Stimulated activated memory B cell treated with anti-CD40 and anti-IgM and Interleukin-4, amounts not matched to agents 10 μg/mL and 1 μg/mL and 100 μg/mL, for 72 hours (primary cell): ENCODE results near the gene DCC.
A peak's percentile ranks its signal among the peaks of the same experiment; 100 is the strongest.

Experiments
- ATAC-seq: fragments of 150-1000 bp; cut with Tn5 transposase; 2 replicates; pipeline ENCODE4 v1.10.0; 2021
- H3K27ac Mint-ChIP-seq: one replicate; pipeline ENCODE4 v1.8.0; 2022; ENCODE audit warnings: mild to moderate bottlenecking, mixed read lengths
- H3K27me3 Mint-ChIP-seq: one replicate; pipeline ENCODE4 v1.8.0; 2022; ENCODE audit warnings: mixed read lengths
- H3K36me3 Mint-ChIP-seq: one replicate; pipeline ENCODE4 v1.8.0; 2022; ENCODE audit warnings: mixed read lengths
- H3K4me1 Mint-ChIP-seq: one replicate; pipeline ENCODE4 v1.8.0; 2022; ENCODE audit warnings: mixed read lengths
- H3K4me3 Mint-ChIP-seq: one replicate; pipeline ENCODE4 v1.8.0; 2022; ENCODE audit warnings: mild to moderate bottlenecking, moderate library complexity, mixed read lengths
- H3K9me3 Mint-ChIP-seq: one replicate; pipeline ENCODE4 v1.8.0; 2022; ENCODE audit warnings: mixed read lengths

Gene DCC

DNA sequence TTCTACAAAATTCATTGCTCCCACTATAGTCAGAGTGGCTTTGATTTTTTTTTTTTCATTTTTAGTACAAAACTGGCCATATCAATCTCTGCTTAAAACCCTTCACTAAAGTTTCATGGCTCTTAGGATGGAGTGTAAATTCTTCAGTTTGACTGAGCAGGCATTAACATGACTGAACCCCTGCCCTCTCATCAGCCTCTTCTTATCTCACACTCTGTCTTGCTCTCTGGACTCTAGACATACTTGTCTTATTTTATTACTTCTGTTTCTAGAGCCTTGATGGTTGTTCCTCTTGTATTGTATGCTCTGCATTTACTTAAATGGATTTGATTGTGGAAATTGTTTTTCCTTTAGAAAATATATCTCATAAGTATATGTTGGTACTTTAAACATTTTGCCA, 272.4 kb downstream of the DCC start:
- H3K9me3 Mint-ChIP-seq: no peaks in the 10 kb centered on the region
- H3K27me3 Mint-ChIP-seq: no peaks in the 10 kb centered on the region
- no peak for ATAC-seq
- H3K4me3 Mint-ChIP-seq: no peak overlapping the region
- no peaks in the 10 kb centered on the region for H3K36me3 Mint-ChIP-seq
- no peak overlapping the region for H3K27ac Mint-ChIP-seq
- no peaks in the 10 kb centered on the region for H3K4me1 Mint-ChIP-seq

DNA sequence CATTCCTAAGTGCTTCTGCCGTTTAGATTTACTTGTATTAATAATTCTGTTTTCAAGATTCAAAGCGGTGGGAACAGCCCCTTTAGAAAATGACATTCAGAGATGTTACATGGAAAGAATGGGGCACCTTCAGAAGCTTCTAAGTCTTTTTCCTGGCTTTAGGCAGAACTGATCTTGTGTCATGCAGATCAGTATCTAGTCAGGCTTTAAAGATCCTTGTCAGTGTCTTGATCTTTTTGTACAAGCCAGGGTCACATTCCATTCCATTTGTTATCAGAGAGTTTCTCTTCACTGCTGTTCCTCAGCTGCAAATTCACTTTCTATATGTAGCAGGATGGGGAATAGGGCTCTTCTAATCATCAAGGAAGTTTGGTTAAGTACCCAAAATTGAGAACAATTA, 275.3 kb downstream of the DCC start:
- no peaks in the 10 kb centered on the region for H3K36me3 Mint-ChIP-seq
- no peak for ATAC-seq
- H3K27me3 Mint-ChIP-seq: no peaks in the 10 kb centered on the region
- H3K4me1 Mint-ChIP-seq: no peaks in the 10 kb centered on the region
- no peak overlapping the region for H3K4me3 Mint-ChIP-seq
- no peak overlapping the region for H3K27ac Mint-ChIP-seq
- no peaks in the 10 kb centered on the region for H3K9me3 Mint-ChIP-seq

DNA sequence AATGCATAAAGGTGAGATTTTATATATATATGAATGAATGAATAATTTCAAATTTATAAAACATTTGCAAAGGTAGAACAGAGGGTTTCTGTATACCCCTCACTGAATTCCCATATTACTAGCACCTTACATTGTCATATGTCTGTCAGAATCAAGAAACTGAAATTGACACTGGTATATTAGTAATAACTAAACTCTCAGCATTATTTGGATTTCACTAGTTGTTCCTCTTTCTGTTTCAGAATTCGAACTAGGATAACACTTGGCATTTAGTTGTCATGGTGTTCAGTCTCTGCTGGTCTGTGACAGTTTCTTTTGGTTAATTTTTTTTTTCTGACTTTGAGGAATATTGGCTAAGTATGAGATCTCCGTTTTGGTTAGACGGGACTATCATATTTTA, 275.9 kb downstream of the DCC start:
- H3K27ac Mint-ChIP-seq: no peak overlapping the region
- ATAC-seq: peak; percentile 54
- no peaks in the 10 kb centered on the region for H3K27me3 Mint-ChIP-seq
- no peaks in the 10 kb centered on the region for H3K9me3 Mint-ChIP-seq
- no peaks in the 10 kb centered on the region for H3K4me1 Mint-ChIP-seq
- no peak overlapping the region for H3K4me3 Mint-ChIP-seq
- no peaks in the 10 kb centered on the region for H3K36me3 Mint-ChIP-seq

DNA sequence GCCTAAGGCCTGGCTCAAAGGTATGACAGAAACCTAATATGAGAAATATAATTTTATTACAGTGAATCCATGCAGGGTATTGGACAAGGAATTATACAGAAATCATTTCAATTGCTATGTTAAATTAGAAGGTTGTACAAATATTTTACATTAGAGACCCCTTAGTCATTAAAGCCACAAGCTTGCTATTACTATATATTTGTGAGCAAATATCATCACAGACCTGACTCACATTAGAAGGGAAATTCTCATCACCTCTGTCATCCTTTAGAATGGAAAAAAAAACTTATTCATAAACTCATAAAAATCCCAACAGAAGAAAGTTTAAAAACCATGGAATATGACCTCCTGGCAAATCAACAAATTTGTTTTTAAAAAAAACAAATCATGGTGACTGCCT, 277.9 kb downstream of the DCC start:
- no peaks in the 10 kb centered on the region for H3K4me1 Mint-ChIP-seq
- no peaks in the 10 kb centered on the region for H3K9me3 Mint-ChIP-seq
- no peak for ATAC-seq
- H3K27ac Mint-ChIP-seq: no peak overlapping the region
- H3K36me3 Mint-ChIP-seq: no peaks in the 10 kb centered on the region
- no peaks in the 10 kb centered on the region for H3K27me3 Mint-ChIP-seq
- H3K4me3 Mint-ChIP-seq: no peak overlapping the region

DNA sequence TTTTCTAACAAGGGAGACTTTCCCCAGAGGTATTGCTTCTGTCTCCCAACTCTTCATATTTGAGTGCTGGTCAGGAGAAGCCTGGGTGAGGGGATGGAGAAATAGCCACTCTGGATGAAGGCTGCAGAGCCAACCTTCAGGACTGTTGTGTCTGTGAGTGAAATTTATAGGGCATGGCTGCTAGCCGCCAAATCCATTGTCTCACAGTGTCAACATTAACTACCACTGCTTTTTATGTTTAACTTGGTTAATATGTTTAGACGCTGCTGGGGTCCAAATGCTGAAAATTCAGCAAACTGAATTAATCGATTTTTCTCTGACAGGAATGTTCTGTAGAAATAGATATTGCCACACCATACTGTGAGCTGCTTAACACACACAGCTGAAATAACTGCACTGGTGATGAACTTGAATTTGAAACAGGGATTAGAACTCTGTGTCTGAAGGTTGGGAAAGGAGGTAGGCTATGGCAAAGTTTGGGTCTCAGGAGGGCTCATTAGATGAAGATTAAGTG, 281.0 kb downstream of the DCC start:
- Mint-ChIP-seq H3K36me3 (no peaks in the 10 kb centered on the region), H3K4me1 (no peaks in the 10 kb centered on the region), H3K9me3 (no peaks in the 10 kb centered on the region), H3K27ac (no peak overlapping the region), H3K4me3 (no peak overlapping the region), H3K27me3 (no peaks in the 10 kb centered on the region)
- ATAC-seq: no peak

DNA sequence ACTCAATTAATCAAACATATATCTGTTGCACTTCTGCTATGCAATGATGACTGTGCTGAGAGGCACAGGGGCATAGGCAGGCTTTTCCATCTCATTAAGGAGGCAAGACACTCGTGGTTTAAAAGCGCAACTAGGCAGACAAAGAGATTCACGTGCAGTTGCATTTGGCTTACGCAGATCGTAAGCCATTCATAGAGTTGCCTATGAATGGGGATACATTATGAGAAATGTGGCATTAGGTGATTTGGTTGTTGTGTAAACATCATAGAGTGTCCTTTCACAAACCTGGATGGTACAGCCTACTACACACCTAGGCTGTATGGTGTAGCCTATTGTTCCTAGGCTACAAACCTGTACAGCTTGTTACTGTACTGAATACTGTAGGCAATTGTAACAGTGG, 284.7 kb downstream of the DCC start:
- H3K36me3 Mint-ChIP-seq: no peaks in the 10 kb centered on the region
- no peaks in the 10 kb centered on the region for H3K4me1 Mint-ChIP-seq
- no peak overlapping the region for H3K4me3 Mint-ChIP-seq
- H3K27ac Mint-ChIP-seq: no peak overlapping the region
- H3K27me3 Mint-ChIP-seq: no peaks in the 10 kb centered on the region
- no peak for ATAC-seq
- H3K9me3 Mint-ChIP-seq: no peaks in the 10 kb centered on the region

DNA sequence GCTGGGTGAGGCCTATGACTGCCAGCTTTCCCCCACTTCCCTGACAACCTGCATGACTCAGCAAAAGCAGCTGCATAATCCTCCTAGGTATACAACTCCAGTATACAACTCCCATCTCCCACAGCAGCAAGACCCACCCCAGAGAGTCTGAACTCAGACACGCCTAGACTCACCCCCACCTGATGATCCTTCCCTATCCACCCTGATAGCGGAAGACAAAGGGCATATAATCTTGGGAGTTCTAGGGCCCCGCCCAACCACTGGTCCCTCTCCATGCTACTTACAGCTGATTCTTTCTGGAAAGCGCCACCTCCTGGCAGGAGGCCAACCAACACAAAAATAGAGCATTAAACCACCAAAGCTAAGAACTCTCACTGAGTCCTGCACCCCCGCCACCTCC, 296.5 kb downstream of the DCC start:
- Mint-ChIP-seq H3K36me3 (no peaks in the 10 kb centered on the region), H3K27me3 (no peaks in the 10 kb centered on the region), H3K4me1 (no peaks in the 10 kb centered on the region), H3K9me3 (peaks cover 3% of the 10 kb centered on the region), H3K27ac (no peak overlapping the region), H3K4me3 (no peak overlapping the region)
- no peak for ATAC-seq

DNA sequence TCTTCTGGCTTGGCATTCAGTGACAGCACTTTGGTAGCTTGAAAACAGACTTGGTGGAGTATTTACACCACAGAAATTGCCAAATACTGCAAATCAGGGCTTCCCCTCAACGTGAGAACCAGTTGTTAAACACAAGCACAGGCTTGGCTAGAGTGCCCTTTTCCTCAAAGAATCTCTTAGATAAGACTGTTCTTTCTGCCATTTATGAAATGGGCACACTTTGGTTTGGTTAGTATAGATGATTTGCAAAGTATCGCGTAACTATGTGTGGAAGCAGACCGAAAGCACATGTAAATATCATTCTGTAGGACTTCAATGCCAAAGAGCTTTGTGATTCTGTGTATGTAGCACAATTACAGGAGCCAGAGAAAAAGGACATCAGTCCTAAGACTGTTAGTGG, 308.2 kb downstream of the DCC start:
- Mint-ChIP-seq H3K9me3 (peaks cover 6% of the 10 kb centered on the region), H3K27ac (no peak overlapping the region), H3K4me3 (no peak overlapping the region), H3K36me3 (no peaks in the 10 kb centered on the region), H3K4me1 (no peaks in the 10 kb centered on the region), H3K27me3 (no peaks in the 10 kb centered on the region)
- no peak for ATAC-seq

DNA sequence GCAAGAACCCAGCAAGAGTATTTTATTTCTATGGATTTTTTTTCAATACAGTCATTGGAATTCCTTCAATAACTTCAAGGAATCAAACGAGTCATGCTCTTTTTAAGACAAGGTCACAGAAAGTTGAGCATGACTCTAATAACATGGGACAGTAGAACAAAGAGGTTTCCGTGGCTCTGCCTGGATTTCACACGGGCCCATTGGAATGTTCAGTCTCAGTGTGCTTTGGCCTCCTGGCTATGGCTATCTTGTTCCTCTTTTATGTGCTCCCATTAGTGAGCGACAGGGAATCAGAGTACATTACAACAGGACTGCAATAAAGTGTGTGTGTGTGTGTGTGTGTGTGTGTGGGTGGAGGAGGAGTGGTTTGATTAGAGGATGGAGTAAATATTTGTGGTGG, 312.4 kb downstream of the DCC start:
- Mint-ChIP-seq H3K4me3 (no peak overlapping the region), H3K4me1 (no peaks in the 10 kb centered on the region), H3K27ac (no peak overlapping the region), H3K9me3 (no peaks in the 10 kb centered on the region), H3K27me3 (no peaks in the 10 kb centered on the region), H3K36me3 (no peaks in the 10 kb centered on the region)
- no peak for ATAC-seq

DNA sequence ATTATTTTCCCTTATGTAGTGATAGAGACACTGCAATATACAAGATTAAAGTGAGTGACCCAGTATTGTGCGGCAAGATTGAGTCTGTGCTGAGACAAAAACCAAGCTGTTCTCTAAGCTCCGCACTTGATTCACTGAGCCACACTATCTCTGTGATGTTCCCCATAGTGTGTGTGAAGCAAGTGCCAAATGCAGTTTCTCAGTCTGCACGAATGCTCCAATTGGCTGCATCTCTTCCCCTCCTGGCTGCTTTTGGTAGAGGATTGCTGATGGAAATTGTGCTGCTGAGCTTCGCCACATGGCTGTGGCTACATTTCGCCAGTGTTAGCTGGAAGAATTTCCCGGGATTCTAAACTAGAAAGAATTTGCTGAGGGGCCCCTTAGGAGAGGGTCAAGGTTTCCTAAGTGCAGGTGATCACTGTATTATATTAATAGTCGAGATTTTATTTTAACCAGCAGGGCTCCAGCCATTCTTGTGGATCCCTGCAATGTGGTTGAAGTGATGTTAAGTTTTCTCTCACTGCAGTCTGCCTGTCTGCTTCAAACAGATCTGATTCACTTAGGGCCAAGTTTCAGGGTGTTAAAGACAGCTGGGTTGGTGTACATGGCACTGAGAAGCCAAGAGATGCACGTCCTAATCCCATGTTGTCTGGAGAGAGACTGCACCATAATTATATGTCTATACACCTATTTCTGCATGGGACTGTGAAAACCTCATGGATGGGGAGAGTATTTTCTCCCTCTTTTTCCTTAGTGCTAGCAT, 317.2 kb downstream of the DCC start:
- Mint-ChIP-seq H3K27ac (no peak overlapping the region), H3K27me3 (no peaks in the 10 kb centered on the region), H3K4me1 (no peaks in the 10 kb centered on the region), H3K9me3 (peaks cover 3% of the 10 kb centered on the region), H3K36me3 (no peaks in the 10 kb centered on the region), H3K4me3 (no peak overlapping the region)
- no peak for ATAC-seq

DNA sequence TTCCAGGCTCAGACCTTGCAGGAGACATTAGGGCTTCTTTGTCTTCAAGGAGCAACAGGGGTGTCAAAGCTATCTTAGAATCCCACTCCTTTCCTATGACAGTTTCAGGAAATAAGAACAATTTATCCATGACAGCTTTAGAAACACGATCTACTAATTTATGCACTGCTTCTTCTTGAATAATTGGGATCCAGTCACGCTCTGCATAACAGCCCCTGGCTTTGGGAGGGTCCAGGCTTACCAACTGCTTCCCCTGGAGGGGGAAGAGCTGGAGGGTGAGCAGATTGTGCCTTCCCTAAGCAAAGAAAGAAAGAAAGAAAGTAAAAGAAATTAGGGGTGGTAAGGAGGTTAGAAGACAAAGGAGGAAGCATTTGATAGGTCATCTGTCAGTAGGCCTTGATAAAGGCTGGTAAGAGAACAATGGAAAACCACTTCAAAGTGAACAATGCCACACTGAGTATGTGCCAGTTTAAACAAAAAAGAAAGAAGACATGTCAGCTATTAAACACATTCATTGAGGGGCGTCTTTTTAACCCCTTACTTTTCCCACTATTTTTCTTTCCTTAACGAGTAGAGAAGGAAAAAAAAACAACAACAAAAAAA, 327.6 kb downstream of the DCC start:
- Mint-ChIP-seq H3K27me3 (no peaks in the 10 kb centered on the region), H3K4me3 (no peak overlapping the region), H3K9me3 (peaks cover 3% of the 10 kb centered on the region), H3K27ac (no peak overlapping the region), H3K4me1 (no peaks in the 10 kb centered on the region), H3K36me3 (no peaks in the 10 kb centered on the region)
- no peak for ATAC-seq

DNA sequence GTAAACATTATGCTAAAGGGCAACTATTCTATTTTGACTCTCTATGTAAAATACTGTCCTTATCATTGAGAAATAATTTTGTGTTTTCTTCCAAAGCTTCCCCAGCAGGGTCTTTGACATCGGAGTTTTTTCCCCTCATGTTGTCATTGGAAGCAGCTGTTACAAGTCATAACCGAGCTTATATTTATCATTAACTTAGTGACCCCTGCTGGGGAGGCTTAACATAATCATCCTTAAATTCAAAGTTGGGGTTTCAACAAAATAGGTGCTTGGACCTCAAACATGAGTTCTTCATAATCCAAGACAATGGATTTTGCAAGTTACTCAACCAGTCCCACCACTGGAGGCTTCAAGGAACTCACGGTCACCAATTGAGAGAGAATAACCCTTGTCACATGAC, 330.9 kb downstream of the DCC start:
- Mint-ChIP-seq H3K4me1 (no peaks in the 10 kb centered on the region), H3K36me3 (no peaks in the 10 kb centered on the region), H3K27ac (no peak overlapping the region), H3K4me3 (no peak overlapping the region), H3K9me3 (peaks cover 3% of the 10 kb centered on the region), H3K27me3 (no peaks in the 10 kb centered on the region)
- no peak for ATAC-seq

DNA sequence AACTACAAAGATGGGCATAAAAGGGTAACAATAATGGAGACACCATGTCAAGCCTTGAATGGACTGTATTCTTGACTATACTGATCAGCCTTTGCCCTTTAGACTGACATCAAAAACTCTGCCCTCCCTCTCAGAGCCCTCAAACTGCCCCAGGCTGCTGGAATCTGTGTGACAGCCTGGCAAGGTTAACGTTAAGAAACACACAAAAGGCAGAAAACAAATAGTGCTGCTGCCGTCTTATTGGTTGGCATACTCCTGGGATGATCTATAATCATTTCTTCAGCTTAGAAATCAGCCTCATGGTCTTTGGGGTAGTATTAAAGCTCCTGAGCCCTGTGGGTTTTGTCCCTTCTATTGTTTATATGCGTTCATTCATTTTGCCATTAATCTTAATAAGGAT, 338.0 kb downstream of the DCC start:
- Mint-ChIP-seq H3K27ac (no peak overlapping the region), H3K4me3 (no peak overlapping the region), H3K4me1 (no peaks in the 10 kb centered on the region), H3K36me3 (no peaks in the 10 kb centered on the region), H3K9me3 (peaks cover 4% of the 10 kb centered on the region), H3K27me3 (no peaks in the 10 kb centered on the region)
- ATAC-seq: no peak

DNA sequence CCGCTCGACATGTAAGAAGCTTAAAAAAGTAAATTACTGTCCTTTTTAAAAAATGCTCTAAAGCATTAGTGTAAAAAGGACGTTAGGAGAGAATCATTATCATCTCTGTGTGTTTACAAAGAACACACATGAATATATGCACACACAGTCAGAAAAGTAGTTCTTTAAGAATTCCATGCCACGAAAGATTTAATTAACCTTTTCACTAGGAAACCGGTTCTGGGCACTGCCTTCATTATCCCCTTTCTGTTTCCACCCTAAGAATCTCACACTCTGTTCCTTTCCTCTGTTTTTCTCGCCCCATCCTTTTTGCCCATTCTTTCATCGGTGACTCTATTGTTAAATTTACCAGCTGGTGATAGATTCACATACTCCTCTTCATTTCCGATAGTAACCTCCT, 338.6 kb downstream of the DCC start:
- H3K27me3 Mint-ChIP-seq: no peaks in the 10 kb centered on the region
- no peaks in the 10 kb centered on the region for H3K36me3 Mint-ChIP-seq
- no peak overlapping the region for H3K27ac Mint-ChIP-seq
- no peak for ATAC-seq
- H3K4me3 Mint-ChIP-seq: no peak overlapping the region
- H3K4me1 Mint-ChIP-seq: no peaks in the 10 kb centered on the region
- H3K9me3 Mint-ChIP-seq: peaks cover 4% of the 10 kb centered on the region

DNA sequence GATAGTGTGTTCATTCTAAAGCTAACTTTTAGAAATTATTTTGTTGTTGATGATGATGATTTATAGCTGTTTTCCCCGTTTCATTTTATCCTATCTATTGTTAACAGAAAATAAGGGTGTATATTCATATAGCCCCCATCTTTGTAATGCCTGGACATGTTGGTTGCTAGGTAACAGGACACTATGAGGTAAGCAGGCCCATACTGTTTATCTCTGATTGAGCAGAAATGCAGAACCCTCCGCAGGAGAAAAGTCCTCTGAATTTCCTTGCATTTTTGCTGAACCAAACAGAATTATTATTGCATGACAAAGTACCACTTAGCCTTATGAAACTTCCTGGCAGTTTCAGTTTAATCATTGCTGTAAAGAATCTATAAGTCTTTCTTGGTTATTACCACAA, 339.4 kb downstream of the DCC start:
- Mint-ChIP-seq H3K27me3 (no peaks in the 10 kb centered on the region), H3K36me3 (no peaks in the 10 kb centered on the region), H3K4me1 (no peaks in the 10 kb centered on the region), H3K27ac (no peak overlapping the region), H3K4me3 (no peak overlapping the region), H3K9me3 (peaks cover 4% of the 10 kb centered on the region)
- no peak for ATAC-seq

DNA sequence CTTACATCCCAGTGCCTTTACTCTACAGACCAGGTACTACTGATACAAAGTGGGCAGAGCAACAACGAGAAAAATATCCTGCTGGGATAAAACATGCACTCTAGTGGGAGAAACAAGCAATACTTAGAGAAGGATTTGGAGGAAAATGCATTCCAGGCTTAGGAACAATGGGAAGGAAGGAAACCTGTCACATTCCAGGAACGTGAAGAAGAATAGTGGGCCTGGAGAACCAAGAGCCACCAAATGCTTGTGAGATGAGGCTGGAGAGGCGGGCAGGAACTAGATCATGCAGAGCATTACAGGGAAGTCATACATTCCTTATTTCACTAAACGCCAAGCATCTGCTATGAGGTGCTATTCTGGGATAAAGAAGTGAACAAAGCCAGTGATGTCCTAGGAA, 342.3 kb downstream of the DCC start:
- Mint-ChIP-seq H3K36me3 (no peaks in the 10 kb centered on the region), H3K4me1 (no peaks in the 10 kb centered on the region), H3K27ac (no peak overlapping the region), H3K27me3 (no peaks in the 10 kb centered on the region), H3K4me3 (no peak overlapping the region), H3K9me3 (peaks cover 7% of the 10 kb centered on the region)
- no peak for ATAC-seq
